Right ventricle myocardium superior (tissue), 1 donor: ENCODE data around the gene UBD. TPM values are rescaled to one million over a fixed set of nuclear protein-coding genes. Genes with fewer than 3 reads are reported as not detected.

Experiments
- ATAC-seq: fragments of 200-7000 bp; cut with Tn5 transposase; one replicate; pipeline ENCODE4 v1.9.1; 2020; ENCODE audit warnings: mild to moderate bottlenecking; ENCODE audit not compliant: poor library complexity
- DNase-seq: peaks from one replicate; pipeline ENCODE4 v3.0.0-alpha.2; 2020
- intact Hi-C: fragments of 100-400 bp; cut with DNase I; formaldehyde crosslinking; loops from one replicate; pipeline ENCODE4 v1.11.2; 2022
- total RNA-seq: library from RNA; stranded (reverse); fragmentation: NEBNext Ultra II Directional; extraction: Animal tissue kit (Norgen Biotek cat#: 25700); gene quantifications from one replicate; pipeline ENCODE4 v1.2.1, GENCODE V29; 2021
- donor health status: DM: no; HTN: yes; CAD: no; lungs with severe emphysema.

UBD gene
- total RNA-seq, 1 donor from 2014 or later, result 0.35 TPM

DNA sequence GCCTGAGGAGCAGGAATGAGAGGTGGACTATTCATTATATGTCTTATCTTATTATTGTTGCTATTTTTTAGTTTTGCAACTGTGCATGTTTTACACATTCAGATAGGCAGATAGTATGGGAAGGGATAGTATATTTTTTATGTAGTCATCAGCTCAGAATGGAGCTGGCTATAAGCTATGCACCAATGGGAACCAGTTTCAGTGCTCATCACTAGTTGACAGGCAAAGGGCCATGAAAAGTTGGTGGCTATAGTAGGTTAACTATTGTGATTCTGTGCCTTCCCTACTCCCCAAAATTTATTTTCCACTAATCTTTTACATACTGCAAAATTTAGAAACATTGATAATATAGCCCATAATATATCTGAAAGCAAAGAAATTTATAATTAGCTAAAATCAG is 5.3 kb upstream of the UBD start:
- DNase-seq (no peak), ATAC-seq (no peak)
- intact Hi-C loops, result no loop called here

DNA sequence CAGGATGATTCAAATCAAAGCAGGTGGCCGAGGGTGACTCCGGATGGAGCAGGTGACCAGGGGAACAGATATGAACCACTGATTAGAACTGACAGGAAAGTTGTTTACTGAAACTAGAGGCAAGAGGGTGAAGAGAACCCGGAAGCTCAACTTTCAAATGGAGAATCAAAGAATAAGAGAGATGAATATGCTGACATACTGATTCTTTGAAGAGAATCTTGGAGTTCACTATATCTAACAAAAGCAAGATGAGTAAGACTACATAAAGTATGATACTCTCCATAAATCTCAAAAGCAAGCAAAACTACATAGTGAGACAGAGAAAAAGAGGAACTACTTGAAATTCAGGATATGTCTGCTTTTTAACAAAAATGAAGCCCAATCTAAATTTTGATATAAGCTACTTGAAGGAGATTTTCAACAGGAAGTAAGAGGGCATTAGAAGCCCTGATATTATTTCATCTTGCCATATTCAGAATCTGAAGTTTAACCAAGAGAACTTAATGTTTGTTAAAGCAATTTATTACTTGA is 4.0 kb upstream of the UBD start:
- DNase-seq (no peak), ATAC-seq (no peak)
- intact Hi-C loops, result no loop called here

GRCh38 chr6:29561606-29562181 is 2.2 kb upstream of the UBD start:
- ATAC-seq, result no peak
- intact Hi-C loops, result no loop called here
- no peak for DNase-seq

GRCh38 chr6:29561091-29561490 is 1.6 kb upstream of the UBD start:
- ATAC-seq (no peak), DNase-seq (no peak)
- intact Hi-C loops, result no loop called here

DNA sequence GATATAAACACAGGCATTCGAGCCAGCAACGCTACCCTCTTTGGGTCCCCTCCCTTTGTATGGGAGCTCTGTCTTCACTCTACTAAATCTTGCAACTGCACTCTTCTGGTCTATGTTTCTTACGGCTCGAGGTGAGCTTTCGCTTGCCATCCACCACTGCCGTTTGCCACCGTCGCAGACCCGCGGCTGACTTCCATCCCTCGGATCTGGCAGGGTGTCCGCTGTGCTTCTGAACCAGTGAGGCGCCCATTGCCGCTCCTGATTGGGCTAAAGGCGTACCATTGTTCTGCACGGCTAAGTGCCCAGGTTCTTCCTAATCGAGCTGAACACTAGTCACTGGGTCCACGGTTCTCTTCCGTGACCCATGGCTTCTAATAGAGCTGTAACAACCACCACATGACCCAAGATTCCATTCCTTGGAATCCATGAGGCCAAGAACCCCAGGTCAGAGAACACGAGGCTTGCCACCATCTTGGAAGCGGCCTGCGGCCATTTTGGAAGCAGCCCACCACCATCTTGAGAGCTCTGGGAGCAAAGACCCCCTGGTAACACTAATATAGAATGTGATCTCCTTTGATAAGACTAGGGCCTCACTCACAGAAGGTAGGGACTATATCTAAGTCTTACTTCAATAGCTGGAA is 973 bp downstream of the UBD start:
- intact Hi-C loops, result no loop called here
- ATAC-seq (no peak), DNase-seq (no peak)

GRCh38 chr6:29557320-29557719 is 2.2 kb downstream of the UBD start:
- ATAC-seq, result no peak
- intact Hi-C loops, result no loop called here
- no peak for DNase-seq

GRCh38 chr6:29554764-29555163 is 4.8 kb downstream of the UBD start:
- ATAC-seq (no peak), DNase-seq (no peak)
- intact Hi-C loops, result no loop called here

DNA sequence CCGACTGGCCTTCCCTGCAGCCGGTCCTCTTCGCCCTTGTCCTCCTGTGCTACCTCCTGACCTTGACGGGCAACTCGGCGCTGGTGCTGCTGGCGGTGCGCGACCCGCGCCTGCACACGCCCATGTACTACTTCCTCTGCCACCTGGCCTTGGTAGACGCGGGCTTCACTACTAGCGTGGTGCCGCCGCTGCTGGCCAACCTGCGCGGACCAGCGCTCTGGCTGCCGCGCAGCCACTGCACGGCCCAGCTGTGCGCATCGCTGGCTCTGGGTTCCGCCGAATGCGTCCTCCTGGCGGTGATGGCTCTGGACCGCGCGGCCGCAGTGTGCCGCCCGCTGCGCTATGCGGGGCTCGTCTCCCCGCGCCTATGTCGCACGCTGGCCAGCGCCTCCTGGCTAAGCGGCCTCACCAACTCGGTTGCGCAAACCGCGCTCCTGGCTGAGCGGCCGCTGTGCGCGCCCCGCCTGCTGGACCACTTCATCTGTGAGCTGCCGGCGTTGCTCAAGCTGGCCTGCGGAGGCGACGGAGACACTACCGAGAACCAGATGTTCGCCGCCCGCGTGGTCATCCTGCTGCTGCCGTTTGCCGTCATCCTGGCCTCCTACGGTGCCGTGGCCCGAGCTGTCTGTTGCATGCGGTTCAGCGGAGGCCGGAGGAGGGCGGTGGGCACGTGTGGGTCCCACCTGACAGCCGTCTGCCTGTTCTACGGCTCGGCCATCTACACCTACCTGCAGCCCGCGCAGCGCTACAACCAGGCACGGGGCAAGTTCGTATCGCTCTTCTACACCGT is 6.1 kb downstream of the UBD start:
- intact Hi-C loops, result no loop called here
- DNase-seq (peak; percentile 86), ATAC-seq (peak; percentile 94)

GRCh38 chr6:29552512-29553051 is 7.0 kb downstream of the UBD start:
- DNase-seq, result no peak
- intact Hi-C loops, result no loop called here
- ATAC-seq, result peak; percentile 91

DNA sequence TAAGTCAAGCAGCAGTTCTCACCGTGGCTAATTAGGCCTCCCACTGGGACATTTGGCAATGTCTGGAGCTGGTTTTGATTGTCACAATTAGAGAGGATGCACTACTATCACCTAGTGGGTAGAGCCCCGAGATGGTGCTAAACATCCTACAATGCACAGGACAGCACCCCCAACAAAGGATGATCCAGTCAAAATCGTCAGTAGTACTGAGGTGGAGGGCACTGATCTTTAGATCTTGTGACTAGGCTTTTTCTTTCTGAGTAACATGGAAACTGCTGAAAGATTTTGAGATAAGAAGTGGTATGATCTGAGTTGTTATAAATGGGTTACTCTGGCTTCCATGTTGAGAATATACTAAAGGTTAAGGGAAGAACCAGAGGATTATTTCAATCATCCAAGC is 12.0 kb downstream of the UBD start:
- no peak for DNase-seq
- ATAC-seq, result no peak
- intact Hi-C loops, result no loop called here

GRCh38 chr6:29537714-29538403 is 21.7 kb downstream of the UBD start:
- DNase-seq (no peak), ATAC-seq (no peak)
- intact Hi-C loops, result no loop called here

DNA sequence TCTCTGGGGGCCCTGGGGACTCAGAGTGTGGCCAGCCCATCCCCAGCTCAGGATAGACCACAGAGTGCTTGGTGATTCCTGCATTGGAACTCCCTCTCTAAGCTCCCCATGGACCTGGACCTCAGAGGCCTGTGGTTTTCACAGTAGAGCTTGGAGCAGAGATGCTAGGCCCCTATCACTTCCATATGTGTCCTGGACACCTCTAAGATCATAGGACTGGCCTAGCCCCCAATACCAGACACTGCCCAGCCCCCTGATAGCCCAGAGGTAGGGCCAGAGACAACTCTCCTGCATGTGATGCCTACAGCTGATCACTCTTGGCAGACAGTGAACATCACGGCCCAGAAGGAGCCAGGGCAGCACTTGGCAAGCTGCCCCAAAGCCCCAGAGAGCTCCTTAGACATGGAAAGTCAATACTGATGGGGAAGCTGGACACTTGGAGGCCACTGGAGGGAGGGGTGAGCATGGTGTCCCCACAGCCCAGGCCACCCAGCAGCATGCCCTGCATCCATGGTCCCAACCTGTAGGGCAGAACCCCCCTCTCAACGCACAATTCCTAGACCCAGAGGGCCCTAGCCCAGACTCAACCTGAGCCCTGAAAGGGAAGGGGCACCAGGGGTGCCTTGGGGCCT is 27.1 kb downstream of the UBD start:
- intact Hi-C loops, result no loop called here
- ATAC-seq (no peak), DNase-seq (no peak)

DNA sequence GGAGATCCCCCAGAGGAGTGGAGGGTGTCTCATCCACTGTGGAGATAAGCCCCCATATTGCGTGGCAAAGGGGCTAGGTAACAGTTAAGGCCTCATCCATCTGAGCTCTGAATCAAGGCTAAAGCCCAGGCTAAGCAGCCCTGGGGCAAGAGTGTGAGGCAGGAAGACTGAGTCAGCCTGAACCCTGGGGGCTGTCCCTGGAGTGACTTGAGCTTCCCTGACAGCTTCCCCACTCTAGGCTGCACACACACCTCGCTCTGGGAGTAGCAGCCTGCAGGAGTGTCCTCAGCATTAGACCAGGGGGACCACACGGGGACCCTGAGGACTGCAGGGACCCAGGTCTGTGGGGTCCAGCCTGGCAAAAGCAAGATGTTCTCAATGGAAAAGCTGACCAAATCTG is 27.9 kb downstream of the UBD start:
- ATAC-seq (no peak), DNase-seq (no peak)
- intact Hi-C loops, result no loop called here

- ATAC-seq (no peak), DNase-seq (no peak)
- intact Hi-C loops, result no loop called here
These were observed 28.7 kb downstream of the UBD start for GRCh38 chr6:29530671-29531310.

- DNase-seq, result no peak
- intact Hi-C loops, result no loop called here
- no peak for ATAC-seq
These were observed 29.6 kb downstream of the UBD start for GRCh38 chr6:29529956-29530355.

DNA sequence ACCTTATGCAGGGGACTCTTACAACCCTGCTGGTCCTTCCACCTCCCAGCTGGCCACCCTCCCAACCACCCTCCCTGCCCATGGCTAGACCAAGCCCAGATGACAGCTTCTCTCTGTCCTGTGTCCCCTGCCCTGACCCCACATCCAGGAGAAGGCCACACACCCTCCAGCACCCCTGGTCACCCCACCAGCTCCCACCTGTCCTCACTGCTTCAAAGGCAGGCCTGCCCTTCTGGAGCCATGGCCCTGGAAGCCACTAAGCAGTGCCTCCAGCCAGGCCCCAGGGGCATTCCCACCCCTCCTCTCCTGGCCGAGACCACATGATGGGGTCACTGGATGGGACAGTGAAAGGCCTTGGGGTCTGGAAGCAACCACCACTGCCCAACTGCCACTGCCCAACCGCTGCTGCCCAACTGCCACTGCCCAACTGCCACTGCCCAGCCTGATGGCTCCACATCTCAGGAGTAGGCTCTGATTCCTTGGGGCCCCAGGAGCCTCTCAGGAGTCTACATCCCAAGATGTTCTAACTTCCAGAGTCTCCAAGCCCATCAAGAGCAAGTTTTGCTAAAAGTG is 30.5 kb downstream of the UBD start:
- ATAC-seq (no peak), DNase-seq (no peak)

DNA sequence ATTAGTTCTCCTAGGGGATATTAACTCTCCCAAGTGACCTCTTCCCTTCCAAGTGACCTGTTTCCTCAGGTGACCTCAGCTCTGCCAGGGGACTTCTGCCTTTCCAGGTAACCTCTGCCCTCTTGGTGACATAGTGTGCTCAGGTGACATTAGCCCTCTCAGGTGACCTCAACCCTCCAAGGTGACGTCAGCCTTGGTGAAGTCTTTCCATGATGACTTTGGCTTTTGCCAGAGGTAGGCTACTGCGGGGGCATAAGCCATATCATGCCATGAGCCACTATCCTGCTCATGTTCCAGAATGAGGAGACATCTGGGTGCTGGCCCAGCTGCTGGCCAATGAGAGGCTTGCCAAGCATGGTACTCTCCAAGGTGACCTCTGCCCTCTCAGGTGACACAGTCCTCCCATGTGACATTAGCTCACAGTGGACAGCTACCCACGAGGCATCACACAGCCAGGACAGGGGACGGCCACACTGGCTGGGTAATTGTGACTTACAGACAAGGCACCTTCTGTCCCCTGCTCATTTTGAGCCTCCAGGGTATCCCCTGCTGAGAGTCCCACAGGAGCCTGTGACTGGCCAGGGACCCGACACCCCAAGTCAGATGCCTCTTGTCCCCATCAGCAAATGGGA is 31.1 kb downstream of the UBD start:
- ATAC-seq (no peak), DNase-seq (no peak)
- intact Hi-C loops, result no loop called here

More for the DNA sequence above, 30.5 kb downstream of the UBD start:
- intact Hi-C loops, result no loop called here
